Fibroblast of skin of left quadriceps (primary cell): ENCODE results near the gene DSPP.
A peak's percentile ranks its signal among the peaks of the same experiment; 100 is the strongest.

Source experiments
- DNase-seq, 2 experiments: peaks; one replicate each; pipeline ENCODE4 v3.0.0-alpha.2; 2013; ENCODE audit warnings: low read depth in 2 of 2

DSPP gene

GRCh38 chr4:87631668-87632067 lies 23.3 kb downstream of the DSPP start:
- no peak for DNase-seq

DNA sequence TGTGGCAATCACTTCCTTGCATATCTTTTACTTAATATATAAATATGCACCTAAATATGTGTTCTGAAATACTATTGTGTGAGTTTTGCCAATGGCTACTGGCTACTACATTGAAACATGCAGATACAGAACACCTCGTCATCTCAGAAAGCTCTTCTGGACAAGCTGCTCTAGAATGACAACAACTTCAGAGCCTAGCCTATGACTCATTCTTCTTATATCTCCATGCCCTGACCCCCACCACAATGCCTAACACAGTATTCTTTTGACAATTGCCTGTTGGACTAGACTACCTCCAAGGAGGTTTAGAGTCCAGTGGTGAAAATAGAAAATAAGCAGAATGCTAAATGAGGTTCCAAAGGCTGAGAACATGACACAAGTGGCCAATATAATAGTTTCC lies 24.1 kb downstream of the DSPP start:
- DNase-seq, result no peak

GRCh38 chr4:87633243-87633642 lies 24.9 kb downstream of the DSPP start:
- peak; percentile 16 to 18 for DNase-seq

GRCh38 chr4:87644286-87644685 lies 36.0 kb downstream of the DSPP start:
- no peak for DNase-seq

- DNase-seq, result no peak
These were observed 41.7 kb downstream of the DSPP start, which contains the start of gene DMP1 for GRCh38 chr4:87649980-87650379. Gene DMP1, plus strand, starts transcription at chr4:87650280. Its CDS starts 6,213 bp downstream, at chr4:87656493.

GRCh38 chr4:87650938-87651337 lies 42.6 kb downstream of the DSPP start:
- no peak for DNase-seq

- DNase-seq, result no peak
These were observed 43.6 kb downstream of the DSPP start for GRCh38 chr4:87651941-87652340.

- DNase-seq, result no peak
These were observed 46.2 kb downstream of the DSPP start for GRCh38 chr4:87654487-87655044.

DNA sequence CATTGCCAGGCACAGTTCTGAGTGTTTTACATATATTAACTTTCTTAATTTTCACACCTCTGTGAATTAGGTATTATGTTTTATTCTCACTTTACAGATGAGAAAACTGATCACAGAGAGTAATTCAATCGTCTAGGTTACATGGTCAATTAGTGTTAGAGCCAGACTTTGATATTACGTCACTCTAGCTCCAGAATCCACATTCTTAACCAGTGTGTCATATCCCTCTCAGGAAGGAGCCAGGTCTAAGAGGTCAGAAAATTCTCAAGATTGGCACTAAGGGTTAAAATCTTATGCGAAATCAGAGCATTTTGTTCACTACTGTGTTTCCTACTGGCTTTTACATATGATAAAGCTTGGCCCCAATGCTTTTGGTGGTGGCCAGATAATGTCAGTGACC lies 49.2 kb downstream of the DSPP start:
- no peak for DNase-seq

DNA sequence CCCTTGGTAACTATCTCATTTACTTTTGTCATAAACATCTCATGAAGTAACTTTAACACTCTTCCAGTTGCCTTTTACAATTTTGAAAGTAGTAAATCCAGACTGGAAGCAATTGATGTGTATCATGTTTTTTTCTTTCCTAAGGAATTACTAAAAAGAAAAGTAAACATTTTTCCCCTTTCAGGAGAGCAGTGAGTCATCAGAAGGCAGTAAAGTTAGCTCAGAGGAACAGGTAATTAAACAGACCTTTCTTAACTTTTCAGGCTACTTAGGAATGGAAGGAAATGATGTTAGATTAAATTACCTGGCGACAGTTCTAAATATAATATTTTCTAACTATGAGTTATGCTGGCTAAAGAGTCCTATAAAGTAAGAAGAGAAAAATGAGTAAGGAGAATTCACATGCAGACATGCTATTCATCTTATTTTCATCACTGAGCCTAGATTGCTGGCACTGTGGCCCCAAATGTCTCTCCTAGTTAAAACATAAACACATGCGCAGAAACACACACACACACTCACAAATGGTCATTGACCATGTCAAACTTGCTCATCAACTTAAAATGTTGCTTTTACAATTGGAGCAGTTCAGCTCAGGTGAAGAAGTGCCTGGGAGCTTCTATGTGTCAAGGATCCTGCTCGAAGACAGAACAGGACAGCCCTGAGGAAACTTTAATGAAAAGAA lies 51.1 kb downstream of the DSPP start:
- no peak for DNase-seq

DNA sequence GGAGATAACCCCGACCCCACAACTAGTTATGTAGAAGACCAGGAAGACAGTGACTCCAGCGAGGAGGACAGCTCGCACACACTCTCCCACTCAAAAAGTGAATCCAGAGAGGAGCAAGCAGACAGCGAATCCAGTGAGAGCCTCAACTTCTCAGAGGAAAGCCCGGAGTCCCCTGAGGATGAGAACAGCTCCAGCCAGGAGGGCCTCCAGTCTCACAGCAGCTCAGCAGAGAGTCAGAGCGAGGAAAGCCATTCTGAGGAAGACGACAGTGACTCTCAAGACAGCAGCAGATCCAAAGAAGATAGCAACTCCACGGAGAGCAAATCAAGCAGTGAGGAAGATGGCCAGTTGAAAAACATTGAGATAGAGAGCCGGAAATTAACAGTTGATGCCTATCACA lies 54.5 kb downstream of the DSPP start:
- DNase-seq, result no peak
